HG02970 (cell line): Measurements from ENCODE around the gene TST.
A peak's percentile ranks its signal among the peaks of the same experiment; 100 is the strongest.
"Not testable (repeated sequence)": the region's sequence is repeated elsewhere in the genome, so short reads cannot be mapped to it uniquely, and the experiment has no call there.

Experiments
- ATAC-seq: cut with Tn5 transposase; IDR thresholded peaks from one replicate; pipeline ENCODE4 v1.9.1; 2021; ENCODE audit warnings: mild to moderate bottlenecking, moderate library complexity, moderate number of reproducible peaks; ENCODE audit not compliant: unreplicated experiment, low FRiP score

The TST gene

GRCh38 chr22:36989012-36989411 is 30.2 kb downstream of the TST start:
- ATAC-seq: not testable (repeated sequence)

GRCh38 chr22:36988075-36988832 is 31.0 kb downstream of the TST start:
- no peak for ATAC-seq

- ATAC-seq: no peak
Observed at GRCh38 chr22:36986242-36986821, 32.9 kb downstream of the TST start.

GRCh38 chr22:36985211-36985889 is 33.9 kb downstream of the TST start:
- ATAC-seq: no peak

- no peak for ATAC-seq
Observed at GRCh38 chr22:36982136-36982535, 37.1 kb downstream of the TST start.

GRCh38 chr22:36981247-36981775 is 37.9 kb downstream of the TST start:
- ATAC-seq: no peak

- no peak for ATAC-seq
Observed at GRCh38 chr22:36979016-36979910, 40.0 kb downstream of the TST start.

- ATAC-seq: peak; percentile 69
Observed at GRCh38 chr22:36977947-36978660, 41.1 kb downstream of the TST start.

GRCh38 chr22:36977401-36977861 is 41.8 kb downstream of the TST start:
- ATAC-seq: no peak

GRCh38 chr22:36976606-36977005 is 42.6 kb downstream of the TST start:
- no peak for ATAC-seq

GRCh38 chr22:36971341-36972125 is 47.7 kb downstream of the TST start:
- ATAC-seq: no peak

- no peak for ATAC-seq
Observed at GRCh38 chr22:36968249-36968964, 50.8 kb downstream of the TST start.

- no peak for ATAC-seq
Observed at GRCh38 chr22:36966851-36967540, 52.3 kb downstream of the TST start.

- no peak for ATAC-seq
Observed at GRCh38 chr22:36965696-36966095, 53.6 kb downstream of the TST start.

GRCh38 chr22:36964106-36964505 is 55.1 kb downstream of the TST start:
- no peak for ATAC-seq

- ATAC-seq: no peak
Observed at GRCh38 chr22:36963302-36963701, 55.9 kb downstream of the TST start.

GRCh38 chr22:36961626-36962025 is 57.6 kb downstream of the TST start:
- ATAC-seq: no peak
